CD14-positive monocyte (primary cell): ENCODE measurements around the gene VKORC1L1. TPM values are rescaled to one million over a fixed set of nuclear protein-coding genes. Genes with fewer than 3 reads are reported as not detected.

Experiments used
- DNase-seq, 3 donors: peaks; one replicate each; pipeline ENCODE4 v3.0.0-alpha.2; 2011 to 2022
- H2AFZ ChIP-seq: 2 replicates; pipeline ENCODE4 v1.6.0; 2012; ENCODE audit warnings: mild to moderate bottlenecking, low read depth, low read length, inconsistent platforms; ENCODE audit not compliant: insufficient read depth, poor library complexity, severe bottlenecking
- H3K27ac ChIP-seq, 2 donors: 1 replicate in 1 of 2; 2 replicates in 1 of 2; pipeline ENCODE4 v1.5.1; 2012 to 2013; ENCODE audit warnings: low read length in 2 of 2, control low read depth in 1 of 2, inconsistent platforms in 1 of 2, low read depth in 1 of 2, mild to moderate bottlenecking in 1 of 2
- H3K27me3 ChIP-seq, 2 donors: one replicate each; pipeline versions ENCODE4 v1.6.0 to v1.6.1; 2011 to 2013; ENCODE audit warnings: low read length in 2 of 2; ENCODE audit not compliant: control insufficient read depth in 2 of 2, insufficient read depth in 2 of 2
- H3K36me3 ChIP-seq, 2 donors: replicated peaks in 1 of 2; 1 replicate in 1 of 2; 2 replicates in 1 of 2; pipeline versions ENCODE4 v1.5.1 to v1.6.1; 2012 to 2013; ENCODE audit warnings: low read length in 2 of 2, control low read depth in 1 of 2, inconsistent platforms in 1 of 2, mild to moderate bottlenecking in 1 of 2; ENCODE audit not compliant: insufficient read depth in 2 of 2, control insufficient read depth in 1 of 2
- H3K4me1 ChIP-seq, 2 donors: 1 replicate in 1 of 2; 2 replicates in 1 of 2; pipeline versions ENCODE4 v1.5.1 to v1.6.1; 2012 to 2013; ENCODE audit warnings: low read length in 2 of 2, control low read depth in 1 of 2, inconsistent platforms in 1 of 2, mild to moderate bottlenecking in 1 of 2, moderate library complexity in 1 of 2; ENCODE audit not compliant: insufficient read depth in 2 of 2, control insufficient read depth in 1 of 2
- H3K4me2 ChIP-seq: replicated peaks from 2 replicates; pipeline ENCODE3; 2012; ENCODE audit warnings: low read length, moderate library complexity, mild to moderate bottlenecking; ENCODE audit not compliant: poor library complexity, severe bottlenecking; ENCODE audit errors: extremely low read depth
- H3K4me3 ChIP-seq, 3 experiments: fragments of 200-600 bp in 1 of 3; sonication (generic) in 1 of 3; replicated peaks in 1 of 3; 1 replicate in 2 of 3; 2 replicates in 1 of 3; pipeline ENCODE4 v1.5.1; 2011 to 2013; ENCODE audit warnings: low read length in 3 of 3, mild to moderate bottlenecking in 3 of 3, control low read depth in 2 of 3, low read depth in 2 of 3, inconsistent platforms in 1 of 3, moderate library complexity in 1 of 3
- H3K79me2 ChIP-seq: 2 replicates; pipeline ENCODE4 v1.6.0; 2012; ENCODE audit warnings: mild to moderate bottlenecking, control low read depth, inconsistent platforms, low read length, moderate library complexity; ENCODE audit not compliant: insufficient read depth
- H3K9ac ChIP-seq: 2 replicates; pipeline ENCODE4 v1.6.0; 2017; ENCODE audit warnings: low read length, mild to moderate bottlenecking; ENCODE audit not compliant: insufficient read depth, poor library complexity, severe bottlenecking
- H3K9me3 ChIP-seq, 2 donors: replicated peaks in 1 of 2; 1 replicate in 1 of 2; 2 replicates in 1 of 2; pipeline versions ENCODE4 v1.5.1 to v1.6.1; 2012 to 2013; ENCODE audit warnings: low read length in 2 of 2, control low read depth in 1 of 2; ENCODE audit not compliant: control insufficient read depth in 1 of 2, insufficient read depth in 1 of 2
- H4K20me1 ChIP-seq: 2 replicates; pipeline ENCODE4 v1.6.0; 2012; ENCODE audit warnings: mild to moderate bottlenecking, low read length, control low read depth, moderate library complexity; ENCODE audit not compliant: insufficient read depth
- H3K27ac Mint-ChIP-seq, 7 donors: one replicate each; pipeline ENCODE4 v1.8.0; 2020; ENCODE audit warnings: mild to moderate bottlenecking in 7 of 7, mixed read lengths in 7 of 7, moderate library complexity in 6 of 7, inconsistent platforms in 2 of 7
- H3K27me3 Mint-ChIP-seq, 3 donors: one replicate each; pipeline ENCODE4 v1.8.0; 2021 to 2022; ENCODE audit warnings: low read depth in 3 of 3, mild to moderate bottlenecking in 3 of 3, mixed read lengths in 3 of 3, moderate library complexity in 3 of 3, inconsistent platforms in 1 of 3
- H3K36me3 Mint-ChIP-seq, 2 donors: one replicate each; pipeline ENCODE4 v1.8.0; 2020; ENCODE audit warnings: mixed read lengths in 2 of 2, inconsistent platforms in 1 of 2, mild to moderate bottlenecking in 1 of 2
- H3K4me1 Mint-ChIP-seq: one replicate; pipeline ENCODE4 v1.8.0; 2020; ENCODE audit warnings: mild to moderate bottlenecking, mixed read lengths
- H3K4me3 Mint-ChIP-seq, 2 donors: one replicate each; pipeline ENCODE4 v1.8.0; 2020; ENCODE audit warnings: mild to moderate bottlenecking in 2 of 2, mixed read lengths in 2 of 2, moderate library complexity in 1 of 2
- H3K9me3 Mint-ChIP-seq, 7 donors: one replicate each; pipeline ENCODE4 v1.8.0; 2020 to 2022; ENCODE audit warnings: mixed read lengths in 7 of 7, mild to moderate bottlenecking in 6 of 7, moderate library complexity in 6 of 7, inconsistent platforms in 2 of 7
- CTCF ChIP-seq: fragments of 200-600 bp; IDR thresholded peaks from one replicate; pipeline ENCODE4 v1.8.0; 2022; ENCODE audit warnings: antibody characterized with exemption, mild to moderate bottlenecking
- WGBS: methylation state at CpG from one replicate; pipeline ENCODE4 v1.1.5; 2013; ENCODE audit warnings: missing lambda C conversion rate; ENCODE audit not compliant: insufficient coverage; 5-methylcytosine and 5-hydroxymethylcytosine counted together
- intact Hi-C, 2 donors: fragments of 100-400 bp; cut with micrococcal nuclease; formaldehyde crosslinking; loops; one replicate each; pipeline versions ENCODE4 v1.15.0 to v1.15.1; 2023
- polyA plus RNA-seq, 3 donors: library from polyadenylated mRNA; depleted of rRNA in 1 of 3; unstranded in 2 of 3; stranded (reverse) in 1 of 3; fragments of 300-500 nt in 2 of 3; fragments of >200 nt in 1 of 3; fragmentation: Illumina TruSeq in 2 of 3; gene quantifications; 1 replicate in 2 of 3; 2 replicates in 1 of 3; pipeline ENCODE4 v1.2.3, GENCODE V29; 2012 to 2021

Gene VKORC1L1
- polyA plus RNA-seq, 3 donors, result 1.9 to 3.2 (median 2.7) TPM

GRCh38 chr7:65946904-65947303, 74.0 kb downstream of the VKORC1L1 start:
- Histone ChIP-seq H3K9ac (no peak overlapping the region), H3K27me3 (no peaks in the 10 kb centered on the region), H2AFZ (no peak overlapping the region), H3K27ac (no peak overlapping the region), H3K9me3 (no peaks in the 10 kb centered on the region), H3K4me1 (no peaks in the 10 kb centered on the region), H3K4me3 (no peak overlapping the region), H3K4me2 (no peak overlapping the region), H3K79me2 (no peaks in the 10 kb centered on the region), H3K36me3 (no peaks in the 10 kb centered on the region), H4K20me1 (no peaks in the 10 kb centered on the region)
- Mint-ChIP-seq H3K4me1 (no peaks in the 10 kb centered on the region), H3K36me3 (peaks cover 0 to 3% of the 10 kb centered on the region in 2 donors), H3K27me3 (no peaks in the 10 kb centered on the region), H3K27ac (peak overlapping the region in 4 of 7 donors; percentile 8 to 75 (median 38)), H3K4me3 (no peak overlapping the region), H3K9me3 (no peaks in the 10 kb centered on the region)
- no peak for TF ChIP-seq CTCF
- DNase-seq, result peak; percentile 18 to 45 (median 27)
- intact Hi-C loops, result no loop called here
- WGBS, result 40% methylated on average over 1 of the region's 4 CpGs

GRCh38 chr7:65951837-65952578, 79.1 kb downstream of the VKORC1L1 start:
- no peaks in the 10 kb centered on the region for H3K27me3 Mint-ChIP-seq

More at GRCh38 chr7:65951837-65952578, 79.1 kb downstream of the VKORC1L1 start:
- intact Hi-C loops, result no loop called here
- Histone ChIP-seq H3K9me3 (no peaks in the 10 kb centered on the region), H3K36me3 (peaks cover 12 to 30% of the 10 kb centered on the region in 2 donors), H3K9ac (no peak overlapping the region), H3K27me3 (no peaks in the 10 kb centered on the region), H4K20me1 (no peaks in the 10 kb centered on the region), H3K4me2 (no peak overlapping the region), H3K4me1 (no peaks in the 10 kb centered on the region), H3K79me2 (no peaks in the 10 kb centered on the region), H2AFZ (no peak overlapping the region), H3K4me3 (no peak overlapping the region), H3K27ac (no peak overlapping the region)
- no peak overlapping the region for H3K27ac Mint-ChIP-seq
- 91% methylated on average over 4 of the region's 9 CpGs for WGBS
- H3K4me1 Mint-ChIP-seq, result no peaks in the 10 kb centered on the region
- H3K36me3 Mint-ChIP-seq, result peaks cover 14 to 16% of the 10 kb centered on the region in 2 donors
- no peak for TF ChIP-seq CTCF
- DNase-seq, result no peak
- no peaks in the 10 kb centered on the region for H3K9me3 Mint-ChIP-seq
- no peak overlapping the region for H3K4me3 Mint-ChIP-seq
